ENCODE data around the gene ETV4. TPM values are rescaled to one million over a fixed set of nuclear protein-coding genes. Genes with fewer than 3 reads are reported as not detected.

Gene ETV4
- total and polyA plus RNA-seq, 2 of the 13 experiments (the other 11 are each of a cell fraction or from before 2014, with no cell fraction given), result 128 to 330 TPM

GRCh38 chr17:43531082-43531378 is 15.1 kb downstream of the ETV4 start (continued):
- TF ChIP-seq AHDC1 (CRISPR knock-in tag; IDR thresholded peaks at IDR 0.05; ENCODE audit: borderline replicate concordance), result no peak
- TF ChIP-seq NR2C2 (CRISPR knock-in tag; IDR thresholded peaks at IDR 0.05; ENCODE audit: borderline replicate concordance), result 0 out of 2 replicates have a peak, but pooled peaks have one; percentile 9
- TF ChIP-seq PRDM10 (CRISPR knock-in tag; IDR thresholded peaks at IDR 0.05; ENCODE audit: low read depth), result peak; percentile 13; the same call in 1 of the 2 replicates
- TF ChIP-seq HNF4G (IDR thresholded peaks at IDR 0.05; ENCODE audit: borderline replicate concordance, low read depth, low read length), result no peak
- 0 out of 2 replicates have a peak, but pooled peaks have one; percentile 4 for TF ChIP-seq HNF4G (CRISPR knock-in tag; IDR thresholded peaks at IDR 0.05; ENCODE audit: borderline replicate concordance, low read depth)
- TF ChIP-seq HDAC2 (CRISPR knock-in tag; IDR thresholded peaks at IDR 0.05), result 0 out of 2 replicates have a peak, but pooled peaks have one; percentile 8
- 0 out of 2 replicates have a peak, but pooled peaks have one; percentile 16 for TF ChIP-seq TOE1 (CRISPR knock-in tag; IDR thresholded peaks at IDR 0.05)
- TF ChIP-seq FOXJ3 (CRISPR knock-in tag; IDR thresholded peaks at IDR 0.05; ENCODE audit: borderline replicate concordance), result peak; percentile 33; the same call in 1 of the 2 replicates
- peak; percentile 76; the same call in 1 of the 2 replicates for TF ChIP-seq ELF4 (CRISPR knock-in tag; IDR thresholded peaks at IDR 0.05; ENCODE audit: borderline replicate concordance)
- TF ChIP-seq EEA1 (CRISPR knock-in tag; IDR thresholded peaks at IDR 0.05; ENCODE audit: borderline replicate concordance), result no peak
- TF ChIP-seq EHMT2 (IDR thresholded peaks at IDR 0.05; ENCODE audit: borderline replicate concordance, low read depth, low read length), result no peak
- no peak for TF ChIP-seq TFE3 (CRISPR knock-in tag; IDR thresholded peaks at IDR 0.05)
- TF ChIP-seq CBX5 (CRISPR knock-in tag; IDR thresholded peaks at IDR 0.05; ENCODE audit: borderline replicate concordance), result peak; percentile 2; the same call in 1 of the 2 replicates
- TF ChIP-seq ZUFSP (CRISPR knock-in tag; IDR thresholded peaks at IDR 0.05; ENCODE audit: borderline replicate concordance), result no peak
- peak; percentile 49 for TF ChIP-seq ZNF510 (CRISPR knock-in tag; IDR thresholded peaks at IDR 0.05; ENCODE audit: low read depth)
- no peak for TF ChIP-seq ZNF605 (CRISPR knock-in tag; IDR thresholded peaks at IDR 0.05)
- no peak for TF ChIP-seq ZFAT (CRISPR knock-in tag; conservative IDR thresholded peaks at IDR 0.05)
